Stomach (tissue), 9 donors: ENCODE measurements around the gene SNX13. TPM values are rescaled to one million over a fixed set of nuclear protein-coding genes. Genes with fewer than 3 reads are reported as not detected.

Experiments used
- DNase-seq, 2 donors: peaks; one replicate each; pipeline versions ENCODE4 v3.0.0 to v3.0.0-alpha.2; 2013 to 2019
- H3K27ac ChIP-seq, 5 donors: fragments of 200-600 bp in 4 of 5; sonication (generic) in 4 of 5; one replicate each; pipeline ENCODE4 v1.5.1; 2013 to 2019; ENCODE audit warnings: mild to moderate bottlenecking in 1 of 5, moderate library complexity in 1 of 5
- H3K27me3 ChIP-seq, 3 donors: fragments of 200-600 bp; sonication (generic); one replicate each; pipeline ENCODE4 v1.5.1; 2017 to 2019; ENCODE audit warnings: mixed run types in 1 of 3
- H3K36me3 ChIP-seq, 4 donors: fragments of 200-600 bp; sonication (generic); 1 replicate in 3 of 4; 2 replicates in 1 of 4; pipeline ENCODE4 v1.5.1; 2016 to 2019
- H3K4me1 ChIP-seq, 4 donors: fragments of 200-600 bp; sonication (generic); one replicate each; pipeline ENCODE4 v1.5.1; 2016 to 2019
- H3K4me3 ChIP-seq, 4 donors: fragments of 200-600 bp; sonication (generic) in 3 of 4; one replicate each; pipeline ENCODE4 v1.5.1; 2016 to 2019; ENCODE audit warnings: mild to moderate bottlenecking in 1 of 4
- H3K9me3 ChIP-seq, 4 donors: fragments of 200-600 bp; sonication (generic); one replicate each; pipeline ENCODE4 v1.5.1; 2016 to 2019
- EP300 ChIP-seq: sonication (generic); formaldehyde crosslinking; IDR thresholded peaks from one replicate; pipeline ENCODE4 v1.6.1; 2017; ENCODE audit warnings: antibody characterized with exemption
- POLR2A ChIP-seq, 4 donors: fragments of 450-650 bp; IDR thresholded peaks; one replicate each; pipeline ENCODE4 v1.6.1; 2016; ENCODE audit warnings: antibody characterized with exemption in 4 of 4, control low read depth in 2 of 4, mild to moderate bottlenecking in 1 of 4, moderate library complexity in 1 of 4
- POLR2AphosphoS5 ChIP-seq, 3 donors: sonication (generic); formaldehyde crosslinking; IDR thresholded peaks; one replicate each; pipeline ENCODE4 v1.6.1; 2016; ENCODE audit warnings: antibody characterized with exemption in 3 of 3
- WGBS, 5 donors: extraction: QIAGEN DNeasy Blood & Tissue Kit in 3 of 5; methylation state at CpG; one replicate each; pipeline versions ENCODE4 v1.1.5 to v1.1.7; 2013 to 2018; 5-methylcytosine and 5-hydroxymethylcytosine counted together
- intact Hi-C: fragments of 100-400 bp; cut with DNase I; formaldehyde crosslinking; loops from one replicate; pipeline ENCODE4 v1.15.1; 2023; ENCODE audit warnings: low total_unique reads
- polyA plus RNA-seq, 3 donors: library from polyadenylated mRNA; stranded (reverse); fragments of 200-250 nt; gene quantifications; one replicate each; pipeline ENCODE4 v1.2.3, GENCODE V29; 2013
- total RNA-seq, 5 donors: library from RNA; depleted of rRNA; stranded (reverse); fragments of >200 nt; gene quantifications; one replicate each; pipeline versions ENCODE4 v1.1.0 to v1.2.3, GENCODE V29; 2014 to 2016
- TF ChIP-seq, protein P1 (sequence below), 7 experiments: fragments of 450-650 bp in 4 of 7; fragments of 200-600 bp in 3 of 7; sonication (generic) in 3 of 7; IDR thresholded peaks; one replicate each; pipeline ENCODE4 v1.5.1; 2016 to 2019; ENCODE audit warnings: antibody characterized with exemption in 7 of 7, control low read depth in 2 of 7, mild to moderate bottlenecking in 1 of 7
- donor health status: healthy with polysubstance abuse.
- donor health status: Bipolar disorder and iron deficiency.
- donor health status: healthy.

The SNX13 gene
- total and polyA plus RNA-seq, 8 donors: 6.0 to 115 (median 34.6) TPM

DNA sequence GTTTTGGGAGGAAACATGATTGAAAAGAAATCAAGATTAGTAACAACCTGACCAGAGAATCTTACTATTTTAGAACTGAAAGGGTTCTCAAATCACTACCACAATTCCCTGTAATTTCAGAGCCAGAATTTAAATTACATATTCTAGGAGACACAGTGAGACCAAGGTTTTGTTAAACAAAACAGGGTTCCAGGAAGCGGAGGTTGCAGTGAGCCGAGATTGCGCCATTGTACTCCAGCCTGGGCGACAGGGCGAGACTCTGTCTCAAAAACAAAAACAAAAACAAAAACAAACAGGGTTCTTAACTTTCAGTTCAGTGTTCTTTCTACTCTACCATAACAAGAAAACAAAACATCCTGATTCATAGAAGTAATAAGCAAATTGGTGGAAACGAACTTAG, 57.6 kb downstream of the SNX13 start:
- Histone ChIP-seq H3K27me3 (no peaks in the 10 kb centered on the region), H3K4me3 (no peak overlapping the region), H3K36me3 (peaks cover 2 to 71% (median 41%) of the 10 kb centered on the region in 4 donors), H3K9me3 (no peaks in the 10 kb centered on the region), H3K4me1 (no peaks in the 10 kb centered on the region), H3K27ac (no peak overlapping the region)
- intact Hi-C loops: no loop called here
- whole genome bisulfite sequencing, 5 donors: 87 to 93% (median 92%) methylated on average over 6 of the region's 6 CpGs
- no peak for DNase-seq
- TF ChIP-seq, protein P1, sequence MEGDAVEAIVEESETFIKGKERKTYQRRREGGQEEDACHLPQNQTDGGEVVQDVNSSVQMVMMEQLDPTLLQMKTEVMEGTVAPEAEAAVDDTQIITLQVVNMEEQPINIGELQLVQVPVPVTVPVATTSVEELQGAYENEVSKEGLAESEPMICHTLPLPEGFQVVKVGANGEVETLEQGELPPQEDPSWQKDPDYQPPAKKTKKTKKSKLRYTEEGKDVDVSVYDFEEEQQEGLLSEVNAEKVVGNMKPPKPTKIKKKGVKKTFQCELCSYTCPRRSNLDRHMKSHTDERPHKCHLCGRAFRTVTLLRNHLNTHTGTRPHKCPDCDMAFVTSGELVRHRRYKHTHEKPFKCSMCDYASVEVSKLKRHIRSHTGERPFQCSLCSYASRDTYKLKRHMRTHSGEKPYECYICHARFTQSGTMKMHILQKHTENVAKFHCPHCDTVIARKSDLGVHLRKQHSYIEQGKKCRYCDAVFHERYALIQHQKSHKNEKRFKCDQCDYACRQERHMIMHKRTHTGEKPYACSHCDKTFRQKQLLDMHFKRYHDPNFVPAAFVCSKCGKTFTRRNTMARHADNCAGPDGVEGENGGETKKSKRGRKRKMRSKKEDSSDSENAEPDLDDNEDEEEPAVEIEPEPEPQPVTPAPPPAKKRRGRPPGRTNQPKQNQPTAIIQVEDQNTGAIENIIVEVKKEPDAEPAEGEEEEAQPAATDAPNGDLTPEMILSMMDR (IDR thresholded peaks at IDR 0.05): no peak
- TF ChIP-seq POLR2AphosphoS5 (IDR thresholded peaks at IDR 0.05) (no peak), POLR2A (IDR thresholded peaks at IDR 0.05) (no peak), EP300 (no peak)

DNA sequence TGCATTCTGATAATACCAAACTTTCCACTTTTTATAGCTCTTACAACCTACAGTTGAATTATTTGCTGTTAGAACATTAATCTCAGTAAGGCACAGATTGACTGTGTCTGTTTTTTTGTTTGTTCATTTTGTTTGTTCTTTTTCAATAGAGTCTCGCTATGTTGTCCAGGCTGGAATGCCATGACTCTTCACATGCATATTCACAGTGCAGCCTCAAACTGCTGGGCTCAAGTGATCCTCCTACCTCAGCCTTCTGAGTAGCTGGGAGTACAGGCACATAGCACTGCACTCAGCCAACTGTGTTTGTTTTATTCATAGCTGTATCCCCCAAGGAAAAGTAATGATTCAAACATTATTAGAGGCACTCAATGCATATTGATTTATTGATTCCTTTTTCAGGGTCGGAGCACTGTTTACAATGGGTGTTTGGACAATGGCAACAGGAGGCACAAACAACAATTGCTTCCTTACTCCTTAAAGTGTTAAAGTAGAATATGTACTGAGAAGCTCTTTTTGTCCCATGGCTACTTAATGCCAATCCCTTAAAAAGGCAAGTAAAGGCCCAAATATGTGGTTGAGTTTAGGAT, 61.1 kb downstream of the SNX13 start:
- no peaks in the 10 kb centered on the region for H3K9me3 ChIP-seq
- H3K4me1 ChIP-seq: no peaks in the 10 kb centered on the region
- H3K36me3 ChIP-seq: peaks cover 0 to 51% (median 30%) of the 10 kb centered on the region in 4 donors
- intact Hi-C loops: no loop called here
- WGBS, 5 donors: 80 to 95% (median 89%) methylated on average over 2 of the region's 2 CpGs
- H3K27ac ChIP-seq: no peak overlapping the region
- DNase-seq: no peak
- H3K4me3 ChIP-seq: no peak overlapping the region
- no peaks in the 10 kb centered on the region for H3K27me3 ChIP-seq
- TF ChIP-seq EP300 (no peak), POLR2A (IDR thresholded peaks at IDR 0.05) (no peak)
- TF ChIP-seq, protein P1 (IDR thresholded peaks at IDR 0.05): no peak

DNA sequence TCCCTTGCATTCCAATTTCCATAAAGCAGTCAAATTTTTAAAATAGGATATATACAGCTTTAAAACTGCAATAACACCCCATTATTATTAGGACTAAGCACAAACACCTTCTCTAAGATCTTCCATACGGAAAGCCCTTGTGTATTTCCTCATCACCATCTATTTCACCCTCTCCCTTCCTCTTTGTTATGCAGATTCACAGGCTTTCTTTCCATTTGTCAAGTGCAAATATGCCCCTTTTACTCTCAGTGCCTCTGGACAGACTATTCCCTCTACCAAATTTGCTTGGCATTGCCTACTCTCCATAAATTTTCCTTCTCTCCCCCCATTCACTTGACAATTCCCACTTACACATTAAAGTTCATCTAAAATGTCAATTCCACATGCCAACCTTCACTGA, 61.7 kb downstream of the SNX13 start:
- Histone ChIP-seq H3K4me1 (no peaks in the 10 kb centered on the region), H3K4me3 (no peak overlapping the region), H3K9me3 (no peaks in the 10 kb centered on the region), H3K27ac (no peak overlapping the region), H3K36me3 (peaks cover 0 to 51% (median 33%) of the 10 kb centered on the region in 4 donors), H3K27me3 (no peaks in the 10 kb centered on the region)
- intact Hi-C loops: no loop called here
- TF ChIP-seq POLR2A (IDR thresholded peaks at IDR 0.05) (no peak), POLR2AphosphoS5 (IDR thresholded peaks at IDR 0.05) (no peak), EP300 (no peak)
- TF ChIP-seq, protein P1 (IDR thresholded peaks at IDR 0.05): no peak
- WGBS, 5 donors: 76 to 94% (median 82%) methylated on average over 1 of the region's 1 CpG
- DNase-seq: no peak

DNA sequence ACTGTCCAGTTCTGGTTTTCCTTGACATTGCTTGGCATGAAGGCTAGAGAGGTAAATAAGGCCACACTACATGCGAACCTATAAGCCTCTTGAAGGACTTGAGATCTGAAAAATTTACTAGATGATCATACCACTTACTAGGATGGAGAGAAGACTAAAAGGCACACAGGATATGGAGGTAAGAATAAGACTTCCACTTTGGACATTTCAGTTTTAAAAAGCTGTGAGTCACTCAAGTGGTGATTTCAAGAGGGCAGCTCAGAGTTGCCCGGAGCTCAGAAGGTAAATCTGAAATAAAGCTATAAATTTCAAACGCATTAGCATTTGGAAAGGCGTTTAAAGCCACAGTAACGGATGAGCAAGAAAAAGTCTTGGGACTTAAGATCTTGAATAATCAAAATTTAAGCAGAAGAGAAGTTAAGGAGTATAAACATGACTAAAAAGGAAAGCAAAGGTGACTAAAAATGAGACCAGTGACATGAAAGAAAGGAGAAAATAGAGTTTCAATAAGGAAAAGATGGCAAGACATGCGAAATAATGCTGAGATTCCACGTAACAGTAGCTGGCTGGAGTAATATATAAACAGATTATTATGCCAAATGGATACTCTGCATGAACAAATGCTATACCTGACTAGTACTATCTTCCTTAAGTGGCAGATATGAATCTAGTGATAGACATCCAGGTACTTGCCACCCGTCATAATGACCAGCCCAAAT, 68.3 kb downstream of the SNX13 start:
- Histone ChIP-seq H3K27me3 (no peaks in the 10 kb centered on the region), H3K4me1 (no peaks in the 10 kb centered on the region), H3K4me3 (no peak overlapping the region), H3K27ac (no peak overlapping the region), H3K9me3 (no peaks in the 10 kb centered on the region), H3K36me3 (peaks cover 0 to 84% (median 75%) of the 10 kb centered on the region in 4 donors)
- intact Hi-C loops: no loop called here
- WGBS, 5 donors: 81 to 90% (median 89%) methylated on average over 8 of the region's 8 CpGs
- DNase-seq: no peak
- TF ChIP-seq POLR2A (IDR thresholded peaks at IDR 0.05) (no peak), POLR2AphosphoS5 (IDR thresholded peaks at IDR 0.05) (no peak), EP300 (no peak)
- TF ChIP-seq, protein P1 (IDR thresholded peaks at IDR 0.05): no peak
